Fibroblast of pulmonary artery (primary cell): ENCODE measurements around the gene DMD.
A peak's percentile ranks its signal among the peaks of the same experiment; 100 is the strongest.

ENCODE experiments used
- DNase-seq: peaks from one replicate; pipeline ENCODE4 v3.0.0-alpha.2; 2010; ENCODE audit warnings: low read depth
- H3K4me3 ChIP-seq: replicated peaks from 2 replicates; pipeline ENCODE4 v1.5.1; 2011; ENCODE audit warnings: low read depth, mild to moderate bottlenecking, control low read depth, low read length, moderate library complexity
- TF ChIP-seq, protein P1 (sequence below): IDR thresholded peaks from 2 replicates; pipeline ENCODE4 v1.5.1; 2011; ENCODE audit warnings: mild to moderate bottlenecking, control low read depth, low read length, inconsistent platforms; ENCODE audit errors: missing control alignments

The DMD gene

GRCh38 chrX:31894152-31894551 is 1317.2 kb downstream of the DMD start:
- TF ChIP-seq, protein P1, sequence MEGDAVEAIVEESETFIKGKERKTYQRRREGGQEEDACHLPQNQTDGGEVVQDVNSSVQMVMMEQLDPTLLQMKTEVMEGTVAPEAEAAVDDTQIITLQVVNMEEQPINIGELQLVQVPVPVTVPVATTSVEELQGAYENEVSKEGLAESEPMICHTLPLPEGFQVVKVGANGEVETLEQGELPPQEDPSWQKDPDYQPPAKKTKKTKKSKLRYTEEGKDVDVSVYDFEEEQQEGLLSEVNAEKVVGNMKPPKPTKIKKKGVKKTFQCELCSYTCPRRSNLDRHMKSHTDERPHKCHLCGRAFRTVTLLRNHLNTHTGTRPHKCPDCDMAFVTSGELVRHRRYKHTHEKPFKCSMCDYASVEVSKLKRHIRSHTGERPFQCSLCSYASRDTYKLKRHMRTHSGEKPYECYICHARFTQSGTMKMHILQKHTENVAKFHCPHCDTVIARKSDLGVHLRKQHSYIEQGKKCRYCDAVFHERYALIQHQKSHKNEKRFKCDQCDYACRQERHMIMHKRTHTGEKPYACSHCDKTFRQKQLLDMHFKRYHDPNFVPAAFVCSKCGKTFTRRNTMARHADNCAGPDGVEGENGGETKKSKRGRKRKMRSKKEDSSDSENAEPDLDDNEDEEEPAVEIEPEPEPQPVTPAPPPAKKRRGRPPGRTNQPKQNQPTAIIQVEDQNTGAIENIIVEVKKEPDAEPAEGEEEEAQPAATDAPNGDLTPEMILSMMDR: no peak
- no peak for DNase-seq
- no peak overlapping the region for H3K4me3 ChIP-seq

DNA sequence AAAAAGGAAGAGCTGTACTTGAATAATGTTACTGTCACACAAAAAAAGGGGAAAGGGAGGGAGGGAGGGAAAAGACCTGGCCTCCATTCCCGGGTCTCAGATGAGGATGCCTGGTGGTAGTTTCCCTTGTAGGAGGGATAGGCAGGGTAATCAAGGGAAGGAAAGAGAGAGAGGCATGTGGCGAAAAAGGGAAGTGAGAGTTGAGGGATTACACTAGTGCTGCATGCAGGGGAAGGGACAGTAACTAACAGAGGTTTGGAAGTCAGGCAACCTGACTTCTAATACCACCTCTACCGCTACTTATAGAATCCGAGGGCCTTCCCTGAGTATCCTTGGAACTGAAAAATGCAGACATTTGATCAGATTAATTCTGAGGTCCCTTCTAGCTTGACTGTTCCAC is 1317.8 kb downstream of the DMD start:
- no peak for DNase-seq
- no peak overlapping the region for H3K4me3 ChIP-seq
- TF ChIP-seq, protein P1: no peak

- no peak for DNase-seq
- TF ChIP-seq, protein P1: no peak
- H3K4me3 ChIP-seq: no peak overlapping the region
These were observed 1322.3 kb downstream of the DMD start for GRCh38 chrX:31889088-31889487.

DNA sequence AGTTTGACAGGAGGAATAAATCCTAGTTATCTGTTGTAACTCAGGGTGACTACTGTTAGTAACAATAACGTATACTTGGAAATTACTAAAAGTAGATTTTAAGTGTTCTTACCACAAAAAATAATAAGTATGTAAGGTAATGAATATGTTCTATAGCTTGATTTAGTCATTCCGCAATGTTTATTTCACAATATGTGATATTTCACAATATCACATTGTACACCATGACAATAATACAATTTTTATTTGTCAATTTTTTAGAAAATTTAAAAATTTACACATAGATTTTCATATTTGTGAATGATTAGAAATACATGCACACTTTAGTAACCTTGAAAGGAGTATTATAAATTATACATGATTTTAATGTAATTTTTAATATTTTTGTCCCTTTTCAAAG is 1326.8 kb downstream of the DMD start:
- DNase-seq: no peak
- no peak overlapping the region for H3K4me3 ChIP-seq
- TF ChIP-seq, protein P1: no peak

DNA sequence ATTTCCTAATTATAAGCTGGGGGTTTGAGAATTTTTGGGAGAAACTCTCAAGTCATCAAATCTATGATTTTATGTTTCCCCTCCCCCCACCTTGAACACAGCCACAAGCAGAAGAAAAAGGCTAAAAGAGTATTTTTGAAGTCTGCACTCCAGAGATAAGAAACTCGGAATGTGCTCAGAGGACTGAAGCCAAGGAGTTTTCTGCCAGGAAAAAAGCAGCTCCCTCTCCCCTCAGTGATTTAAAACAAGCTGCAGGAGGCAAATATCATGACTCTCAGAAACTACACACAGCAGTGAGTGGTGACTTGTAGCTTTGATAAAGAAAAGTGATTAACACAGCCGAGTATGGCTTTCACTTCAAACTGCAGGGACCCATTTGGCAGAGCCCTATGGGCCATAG is 1339.3 kb downstream of the DMD start:
- DNase-seq: peak; percentile 10
- TF ChIP-seq, protein P1: no peak

GRCh38 chrX:31870267-31870666 is 1341.1 kb downstream of the DMD start:
- no peak for DNase-seq
- TF ChIP-seq, protein P1: no peak
- no peak overlapping the region for H3K4me3 ChIP-seq

More for the DNA sequence above, 1339.3 kb downstream of the DMD start:
- no peak overlapping the region for H3K4me3 ChIP-seq

- no peak overlapping the region for H3K4me3 ChIP-seq
- no peak for DNase-seq
- TF ChIP-seq, protein P1: no peak
These were observed 1350.7 kb downstream of the DMD start for GRCh38 chrX:31860686-31861085.
